K562 treated with DMSO at 1 percent for 48 hours (cell line): ENCODE data around the gene CAMKK2. TPM values are rescaled to one million over a fixed set of nuclear protein-coding genes. Genes with fewer than 3 reads are reported as not detected.

Experiments used
- total RNA-seq: library from RNA; unstranded; fragments of 300-600 nt; gene quantifications from 2 replicates; pipeline ENCODE4 v1.2.3, GENCODE V29; 2022; ENCODE audit warnings: low replicate concordance; ENCODE audit errors: extremely low read depth

CAMKK2 gene
- total RNA-seq: not detected in 2 replicates

GRCh38 chr12:121296618-121297434 lies at the start of gene CAMKK2:
TSS of gene CAMKK2 (minus strand) at chr12:121296709. CDS start at chr12:121274526, 22,183 bp downstream.

DNA sequence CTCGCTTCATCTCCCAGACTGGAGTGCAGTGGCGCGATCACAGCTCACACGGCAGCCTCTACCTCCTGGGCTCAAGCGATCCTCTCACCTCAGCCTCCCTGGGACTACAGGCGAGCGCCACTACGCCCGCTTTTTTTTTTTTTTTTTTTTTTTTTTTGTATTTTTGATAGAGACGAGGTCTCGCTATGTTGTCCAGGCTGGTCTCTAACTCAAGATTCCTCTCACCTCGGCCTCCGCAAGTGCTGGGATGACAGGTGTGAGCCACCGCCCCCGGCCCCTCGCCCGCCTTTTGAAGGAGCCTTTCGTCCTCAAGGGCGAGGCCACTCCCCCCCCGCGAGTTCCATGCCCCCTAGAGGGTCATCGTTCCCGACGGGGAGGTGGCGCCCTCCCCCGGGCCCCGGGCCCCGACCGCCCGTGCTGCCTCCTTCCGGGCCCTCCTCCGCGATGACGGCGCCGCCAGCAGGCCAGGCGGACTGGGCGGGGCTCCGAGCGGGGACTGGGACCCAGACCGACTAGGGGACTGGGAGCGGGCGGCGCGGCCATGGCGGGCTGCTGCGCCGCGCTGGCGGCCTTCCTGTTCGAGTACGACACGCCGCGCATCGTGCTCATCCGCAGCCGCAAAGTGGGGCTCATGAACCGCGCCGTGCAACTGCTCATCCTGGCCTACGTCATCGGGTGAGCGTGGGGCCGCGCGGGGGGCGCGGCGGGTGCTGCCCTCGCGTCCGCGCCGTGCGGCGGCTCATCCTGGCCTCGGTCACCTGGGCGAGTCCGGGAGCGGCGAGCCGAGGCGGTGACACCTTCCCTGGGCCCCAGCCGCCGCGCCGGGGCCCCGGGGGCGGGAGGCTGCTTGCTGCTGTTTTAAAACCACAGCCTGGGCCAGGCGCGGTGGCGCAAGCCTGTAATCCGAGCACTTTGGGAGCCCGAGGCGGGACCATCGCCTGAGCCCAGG lies 86.6 kb downstream of the CAMKK2 start, which contains the start of gene P2RX4:
P2RX4 (plus strand) TSS at position 506 of the 949 bp plus-strand sequence; CDS start at position 542, 36 bp downstream.

Other genes starting within 250 kb of the CAMKK2 start
- gene P2RX7, start 163.8 kb downstream of the CAMKK2 start, total RNA-seq: not detected in 2 replicates
- gene P2RX4, start 86.6 kb downstream of the CAMKK2 start, total RNA-seq: not detected in 2 replicates
- 311 TPM in 1 of 2 replicates, not detected in the other for gene ANAPC5, start 55.7 kb upstream of the CAMKK2 start, total RNA-seq
- not detected in 2 replicates for gene RNF34, start 103.4 kb upstream of the CAMKK2 start, total RNA-seq